ENCODE measurements around the gene FOXQ1.

DNA sequence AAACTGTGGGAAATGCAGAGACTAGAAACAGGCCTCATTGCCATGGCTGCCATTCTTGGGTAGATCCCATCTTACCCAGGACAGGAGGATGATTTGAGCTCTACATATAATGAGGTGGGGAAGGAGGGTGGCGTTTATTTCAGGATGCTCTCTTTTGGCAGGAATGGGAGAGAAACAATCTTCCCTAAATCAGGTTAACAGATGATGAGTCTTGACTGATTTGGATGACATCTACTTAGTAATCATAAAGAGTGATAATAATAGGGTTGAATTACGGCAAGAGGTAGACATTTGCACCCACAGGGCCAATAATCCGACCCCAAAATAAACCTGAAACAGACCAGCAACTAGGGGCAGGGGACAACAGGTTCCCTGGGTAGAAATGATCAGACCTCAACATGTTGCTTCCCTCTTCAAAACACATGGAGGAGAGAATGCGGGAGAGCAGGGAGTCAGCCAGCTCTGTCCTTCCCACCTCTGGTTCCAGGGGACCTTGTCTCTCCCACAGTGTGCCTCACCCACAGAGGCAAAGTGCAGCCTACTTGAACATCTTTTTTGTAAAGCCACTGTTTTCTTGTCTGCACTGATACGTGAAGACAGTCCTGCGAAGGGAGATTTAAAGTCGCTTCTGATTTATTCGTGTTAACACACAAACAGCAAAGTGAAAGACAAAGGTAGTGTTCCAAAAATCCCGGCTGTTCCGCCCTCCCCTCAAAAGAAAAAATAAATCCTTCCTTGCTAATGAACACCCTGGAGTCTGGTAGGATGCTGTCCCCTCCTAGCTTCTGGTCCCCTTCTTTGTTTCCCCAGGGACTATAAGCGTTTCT lies 3.9 kb downstream of the FOXQ1 start:
- TF ChIP-seq, protein P1, sequence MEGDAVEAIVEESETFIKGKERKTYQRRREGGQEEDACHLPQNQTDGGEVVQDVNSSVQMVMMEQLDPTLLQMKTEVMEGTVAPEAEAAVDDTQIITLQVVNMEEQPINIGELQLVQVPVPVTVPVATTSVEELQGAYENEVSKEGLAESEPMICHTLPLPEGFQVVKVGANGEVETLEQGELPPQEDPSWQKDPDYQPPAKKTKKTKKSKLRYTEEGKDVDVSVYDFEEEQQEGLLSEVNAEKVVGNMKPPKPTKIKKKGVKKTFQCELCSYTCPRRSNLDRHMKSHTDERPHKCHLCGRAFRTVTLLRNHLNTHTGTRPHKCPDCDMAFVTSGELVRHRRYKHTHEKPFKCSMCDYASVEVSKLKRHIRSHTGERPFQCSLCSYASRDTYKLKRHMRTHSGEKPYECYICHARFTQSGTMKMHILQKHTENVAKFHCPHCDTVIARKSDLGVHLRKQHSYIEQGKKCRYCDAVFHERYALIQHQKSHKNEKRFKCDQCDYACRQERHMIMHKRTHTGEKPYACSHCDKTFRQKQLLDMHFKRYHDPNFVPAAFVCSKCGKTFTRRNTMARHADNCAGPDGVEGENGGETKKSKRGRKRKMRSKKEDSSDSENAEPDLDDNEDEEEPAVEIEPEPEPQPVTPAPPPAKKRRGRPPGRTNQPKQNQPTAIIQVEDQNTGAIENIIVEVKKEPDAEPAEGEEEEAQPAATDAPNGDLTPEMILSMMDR (IDR thresholded peaks at IDR 0.05 in 4 of 5, conservative IDR thresholded peaks at IDR 0.05 in 1 of 5): no peak
- no peak for TF ChIP-seq POLR2A (IDR thresholded peaks at IDR 0.05)

Measured in gastrocnemius medialis (tissue), 4 donors.